ENCODE results near the gene PPFIA1. TPM values are rescaled to one million over a fixed set of nuclear protein-coding genes. Genes with fewer than 3 reads are reported as not detected.

The PPFIA1 gene
- total and polyA plus RNA-seq, 11 donors: 15.8 to 53.1 (median 39.1) TPM

DNA sequence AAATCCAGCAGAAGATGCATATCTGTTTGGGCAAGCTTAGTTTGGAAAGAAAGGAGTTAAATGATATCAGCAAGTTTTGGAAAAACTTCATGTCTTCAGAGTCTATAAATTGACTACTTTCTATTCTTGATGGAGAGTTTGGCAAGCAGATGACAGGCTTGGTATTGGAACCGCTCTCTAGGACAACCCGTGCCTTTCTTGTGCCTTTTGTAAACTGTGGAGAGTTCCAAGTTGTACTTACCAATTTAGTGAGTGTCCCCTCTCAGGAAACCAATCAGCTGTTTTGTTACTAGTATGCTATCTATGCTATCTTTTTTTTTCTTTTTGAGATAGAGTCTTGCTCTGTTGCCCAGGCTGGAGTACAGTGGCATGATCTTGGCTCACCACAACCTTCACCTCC lies 84.1 kb downstream of the PPFIA1 start:
- H3K27ac ChIP-seq: no peak overlapping the region
- 46 to 82% (median 66%) methylated on average over 2 of the region's 2 CpGs for WGBS, 4 donors
- H3K36me3 ChIP-seq: peaks cover 0 to 93% (median 80%) of the 10 kb centered on the region in 9 donors
- DNase-seq (no peak), ATAC-seq (peak; percentile 34 to 83 (median 65))
- H3K4me3 ChIP-seq: no peak overlapping the region
- H3K27me3 ChIP-seq: no peaks in the 10 kb centered on the region
- no peaks in the 10 kb centered on the region for H3K9me3 ChIP-seq
- TF ChIP-seq, protein P1, sequence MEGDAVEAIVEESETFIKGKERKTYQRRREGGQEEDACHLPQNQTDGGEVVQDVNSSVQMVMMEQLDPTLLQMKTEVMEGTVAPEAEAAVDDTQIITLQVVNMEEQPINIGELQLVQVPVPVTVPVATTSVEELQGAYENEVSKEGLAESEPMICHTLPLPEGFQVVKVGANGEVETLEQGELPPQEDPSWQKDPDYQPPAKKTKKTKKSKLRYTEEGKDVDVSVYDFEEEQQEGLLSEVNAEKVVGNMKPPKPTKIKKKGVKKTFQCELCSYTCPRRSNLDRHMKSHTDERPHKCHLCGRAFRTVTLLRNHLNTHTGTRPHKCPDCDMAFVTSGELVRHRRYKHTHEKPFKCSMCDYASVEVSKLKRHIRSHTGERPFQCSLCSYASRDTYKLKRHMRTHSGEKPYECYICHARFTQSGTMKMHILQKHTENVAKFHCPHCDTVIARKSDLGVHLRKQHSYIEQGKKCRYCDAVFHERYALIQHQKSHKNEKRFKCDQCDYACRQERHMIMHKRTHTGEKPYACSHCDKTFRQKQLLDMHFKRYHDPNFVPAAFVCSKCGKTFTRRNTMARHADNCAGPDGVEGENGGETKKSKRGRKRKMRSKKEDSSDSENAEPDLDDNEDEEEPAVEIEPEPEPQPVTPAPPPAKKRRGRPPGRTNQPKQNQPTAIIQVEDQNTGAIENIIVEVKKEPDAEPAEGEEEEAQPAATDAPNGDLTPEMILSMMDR (IDR thresholded peaks at IDR 0.05): no peak
- TF ChIP-seq POLR2A (IDR thresholded peaks at IDR 0.05): no peak
- intact Hi-C loops (cut with DNase I): no loop called here
- H3K4me1 ChIP-seq: no peaks in the 10 kb centered on the region

DNA sequence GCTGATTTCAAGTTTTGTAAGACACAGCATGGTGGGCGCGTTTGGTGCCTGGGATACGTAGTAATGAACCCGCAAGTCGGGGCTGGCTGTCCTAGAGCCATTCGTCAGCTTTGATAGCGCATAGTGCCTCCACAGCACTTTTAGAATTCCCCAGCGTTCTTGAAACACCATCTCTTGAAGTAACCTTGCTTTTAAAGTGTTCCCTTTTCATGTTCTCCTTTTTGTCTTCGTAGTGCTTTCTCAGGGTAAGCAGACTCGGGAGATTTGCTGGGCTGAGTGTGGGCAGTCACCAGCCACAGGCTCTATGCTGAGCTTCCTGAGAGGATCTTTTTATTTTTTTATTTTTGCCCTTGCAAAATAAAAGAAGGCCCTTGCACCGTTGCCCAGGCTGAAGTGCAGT lies 88.3 kb downstream of the PPFIA1 start:
- Histone ChIP-seq H3K27ac (peak overlapping the region in 1 of 12 donors; percentile 54), H3K9me3 (no peaks in the 10 kb centered on the region), H3K4me3 (no peak overlapping the region), H3K4me1 (peaks cover 0 to 3% (median 0%) of the 10 kb centered on the region in 12 donors), H3K36me3 (peaks cover 0 to 100% (median 94%) of the 10 kb centered on the region in 9 donors), H3K27me3 (no peaks in the 10 kb centered on the region)
- TF ChIP-seq, protein P1 (IDR thresholded peaks at IDR 0.05): no peak
- no peak for TF ChIP-seq POLR2A (IDR thresholded peaks at IDR 0.05)
- ATAC-seq (peak in 1 of 4 donors; percentile 37), DNase-seq (no peak)
- intact Hi-C loops (cut with DNase I): no loop called here
- 85 to 94% (median 90%) methylated on average over 11 of the region's 11 CpGs for WGBS, 4 donors

DNA sequence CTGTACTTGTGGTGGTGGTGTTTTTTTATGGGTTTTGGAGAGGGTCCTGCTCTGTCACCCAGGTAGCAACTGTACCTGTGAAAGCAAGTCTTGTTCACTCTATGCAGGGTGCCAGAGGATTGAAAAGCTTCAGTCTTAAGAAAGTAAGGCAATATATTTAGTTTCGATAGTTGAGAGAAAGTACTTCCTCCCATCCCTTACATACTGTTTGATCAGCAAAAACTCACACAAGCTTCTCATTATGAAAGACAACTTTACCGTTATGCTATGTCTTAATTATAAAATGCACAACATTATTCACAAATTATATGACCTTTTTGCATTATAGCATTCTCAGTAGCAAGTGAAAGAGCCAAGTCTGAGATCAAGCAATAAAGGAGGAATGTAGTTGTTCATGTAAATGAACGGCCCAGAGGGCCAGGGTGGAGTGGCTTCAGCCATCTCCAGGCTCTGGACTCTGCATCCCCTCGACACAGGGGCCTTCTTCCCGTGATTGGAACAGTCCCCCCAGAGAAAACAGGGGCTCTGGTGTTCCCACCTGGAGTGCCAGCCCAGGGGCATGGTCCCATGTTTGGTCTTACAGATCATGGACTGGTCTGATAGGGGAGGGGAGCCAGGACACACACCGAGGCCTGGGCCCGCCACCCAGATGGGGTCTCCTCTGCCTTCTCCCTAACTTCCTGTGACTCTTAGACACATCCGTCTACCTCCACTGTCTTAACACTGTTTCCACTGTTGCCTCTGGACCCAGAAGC lies 89.1 kb downstream of the PPFIA1 start:
- peaks cover 0 to 9% (median 0%) of the 10 kb centered on the region in 12 donors for H3K4me1 ChIP-seq
- ATAC-seq (no peak), DNase-seq (no peak)
- TF ChIP-seq, protein P1 (IDR thresholded peaks at IDR 0.05): no peak
- TF ChIP-seq POLR2A (IDR thresholded peaks at IDR 0.05): no peak
- no peaks in the 10 kb centered on the region for H3K27me3 ChIP-seq
- H3K4me3 ChIP-seq: no peak overlapping the region
- WGBS, 4 donors: 90 to 98% (median 94%) methylated on average over 8 of the region's 8 CpGs
- H3K9me3 ChIP-seq: no peaks in the 10 kb centered on the region
- H3K36me3 ChIP-seq: peaks cover 0 to 100% (median 94%) of the 10 kb centered on the region in 9 donors
- H3K27ac ChIP-seq: peak overlapping the region in 1 of 12 donors; percentile 54
- intact Hi-C loops (cut with DNase I): no loop called here

DNA sequence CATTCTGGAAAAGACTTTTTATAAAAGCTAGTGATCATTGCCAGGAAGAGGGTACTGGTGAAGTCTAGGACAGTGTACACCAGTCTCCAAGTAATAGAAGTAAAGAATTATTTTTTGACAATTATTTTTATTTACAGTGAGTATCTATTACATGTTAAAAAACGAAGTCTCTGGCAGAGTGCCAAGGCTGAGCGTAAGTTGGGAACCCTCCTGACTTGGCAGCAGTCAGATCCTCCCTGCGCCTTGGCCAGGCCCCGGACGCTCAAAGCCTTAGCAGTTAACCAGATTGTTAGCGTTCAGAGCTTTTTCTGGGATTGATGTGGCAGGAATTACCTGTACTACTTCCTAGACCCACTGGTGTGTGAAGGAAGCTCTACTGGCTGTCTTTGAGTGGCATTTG lies 89.7 kb downstream of the PPFIA1 start:
- TF ChIP-seq POLR2A (IDR thresholded peaks at IDR 0.05): no peak
- TF ChIP-seq, protein P1 (IDR thresholded peaks at IDR 0.05): no peak
- Histone ChIP-seq H3K9me3 (no peaks in the 10 kb centered on the region), H3K4me3 (no peak overlapping the region), H3K27me3 (no peaks in the 10 kb centered on the region), H3K4me1 (peaks cover 0 to 15% (median 0%) of the 10 kb centered on the region in 12 donors), H3K36me3 (peaks cover 0 to 100% (median 94%) of the 10 kb centered on the region in 9 donors), H3K27ac (no peak overlapping the region)
- WGBS, 4 donors: 67 to 74% (median 71%) methylated on average over 6 of the region's 6 CpGs
- DNase-seq: peak in 1 of 5 donors; percentile 32
- no peak for ATAC-seq
- intact Hi-C loops (cut with DNase I): no loop called here
